ENCODE results near the gene RAD51B. TPM values are rescaled to one million over a fixed set of nuclear protein-coding genes. Genes with fewer than 3 reads are reported as not detected.

RAD51B gene
- polyA plus RNA-seq, 1 experiment: 6.6 TPM

- POLR2A ChIA-PET: interaction anchor here (0.6 kb wide), 1 partner anchor 51 kb away, joined by 3 read pairs; no protein-coding TSS in a partner anchor
- no peak for DNase-seq (ENCODE audit: low read depth, low spot score)
- Histone ChIP-seq H3K4me3 (ENCODE audit: low read depth, low read length) (no peak overlapping the region), H3K27me3 (ENCODE audit: control insufficient read depth, insufficient read depth, low read length) (no peaks in the 10 kb centered on the region), H3K27ac (ENCODE audit: low read depth, low read length) (no peak overlapping the region), H3K9me3 (ENCODE audit: control insufficient read depth, insufficient read depth, low read length) (peaks cover 8% of the 10 kb centered on the region; the same call in 1 of the 2 replicates)
- TF ChIP-seq, protein P1, sequence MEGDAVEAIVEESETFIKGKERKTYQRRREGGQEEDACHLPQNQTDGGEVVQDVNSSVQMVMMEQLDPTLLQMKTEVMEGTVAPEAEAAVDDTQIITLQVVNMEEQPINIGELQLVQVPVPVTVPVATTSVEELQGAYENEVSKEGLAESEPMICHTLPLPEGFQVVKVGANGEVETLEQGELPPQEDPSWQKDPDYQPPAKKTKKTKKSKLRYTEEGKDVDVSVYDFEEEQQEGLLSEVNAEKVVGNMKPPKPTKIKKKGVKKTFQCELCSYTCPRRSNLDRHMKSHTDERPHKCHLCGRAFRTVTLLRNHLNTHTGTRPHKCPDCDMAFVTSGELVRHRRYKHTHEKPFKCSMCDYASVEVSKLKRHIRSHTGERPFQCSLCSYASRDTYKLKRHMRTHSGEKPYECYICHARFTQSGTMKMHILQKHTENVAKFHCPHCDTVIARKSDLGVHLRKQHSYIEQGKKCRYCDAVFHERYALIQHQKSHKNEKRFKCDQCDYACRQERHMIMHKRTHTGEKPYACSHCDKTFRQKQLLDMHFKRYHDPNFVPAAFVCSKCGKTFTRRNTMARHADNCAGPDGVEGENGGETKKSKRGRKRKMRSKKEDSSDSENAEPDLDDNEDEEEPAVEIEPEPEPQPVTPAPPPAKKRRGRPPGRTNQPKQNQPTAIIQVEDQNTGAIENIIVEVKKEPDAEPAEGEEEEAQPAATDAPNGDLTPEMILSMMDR (IDR thresholded peaks at IDR 0.05; ENCODE audit: low read depth, low read length): no peak
- CTCF ChIA-PET: interaction anchor here (1.2 kb wide), 1 partner anchor 282 kb away, joined by 3 read pairs; no protein-coding TSS in a partner anchor
These were observed 751.6 kb downstream of the RAD51B start for GRCh38 chr14:68571114-68571591.

DNA sequence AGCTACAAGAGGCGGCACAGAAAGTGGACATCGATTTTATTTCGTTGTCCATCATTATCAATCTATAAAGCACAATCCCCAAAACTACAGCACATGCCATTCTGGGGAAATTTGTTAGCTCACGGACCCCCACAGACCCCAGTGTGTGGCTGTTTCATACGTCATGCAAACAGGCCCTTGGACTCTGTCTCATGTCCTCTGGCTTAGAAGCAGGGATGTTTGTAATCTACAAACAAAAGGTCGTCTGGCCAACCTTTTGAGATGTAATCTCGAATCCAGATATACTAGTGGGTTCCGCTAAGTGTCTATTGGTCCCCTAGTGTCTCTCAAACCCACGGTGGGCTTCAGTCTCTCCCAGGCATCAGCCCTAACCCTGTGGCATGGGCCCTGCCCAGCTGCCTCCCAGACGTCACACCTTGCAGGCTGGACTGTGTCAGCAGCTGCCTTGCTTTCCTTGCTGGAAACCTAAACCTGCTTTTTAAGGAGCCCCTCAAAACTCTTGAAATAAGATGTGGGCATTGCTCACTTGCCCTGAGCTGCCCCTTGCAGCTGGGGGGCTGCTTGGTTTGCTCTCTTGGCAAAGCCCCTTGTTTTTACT is 752.4 kb downstream of the RAD51B start:
- H3K9me3 ChIP-seq (ENCODE audit: control insufficient read depth, insufficient read depth, low read length): peaks cover 8% of the 10 kb centered on the region; the same call in 1 of the 2 replicates
- no peak overlapping the region for H3K27ac ChIP-seq (ENCODE audit: low read depth, low read length)
- POLR2A ChIA-PET: no interaction called here
- H3K4me3 ChIP-seq (ENCODE audit: low read depth, low read length): no peak overlapping the region
- CTCF ChIA-PET: interaction anchor here (0.6 kb wide), 1 partner anchor 229 kb away, joined by 4 read pairs; no protein-coding TSS in a partner anchor
- TF ChIP-seq, protein P1 (IDR thresholded peaks at IDR 0.05; ENCODE audit: low read depth, low read length): no peak
- H3K27me3 ChIP-seq (ENCODE audit: control insufficient read depth, insufficient read depth, low read length): no peaks in the 10 kb centered on the region
- DNase-seq (ENCODE audit: low read depth, low spot score): no peak

DNA sequence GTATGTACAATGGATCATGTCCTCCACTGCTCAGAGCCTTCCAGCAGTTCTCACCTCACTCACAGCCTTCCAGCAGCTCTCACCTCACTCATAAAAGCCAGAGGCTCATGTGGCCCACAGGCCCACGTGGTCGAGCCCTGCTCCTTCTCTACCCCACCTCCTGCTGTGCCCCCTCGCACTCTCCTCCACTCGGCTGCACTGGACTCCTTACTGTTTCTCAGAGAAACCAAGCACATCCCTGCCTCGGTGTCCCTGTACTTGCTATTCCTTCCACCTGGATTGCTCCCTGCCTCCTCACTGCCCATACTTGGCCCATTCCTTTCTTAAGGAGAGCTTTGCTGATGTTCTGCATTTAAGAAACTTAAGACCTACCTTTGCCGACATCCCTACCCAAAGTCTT is 753.5 kb downstream of the RAD51B start:
- H3K27me3 ChIP-seq (ENCODE audit: control insufficient read depth, insufficient read depth, low read length): no peaks in the 10 kb centered on the region
- H3K9me3 ChIP-seq (ENCODE audit: control insufficient read depth, insufficient read depth, low read length): peaks cover 8% of the 10 kb centered on the region; the same call in 1 of the 2 replicates
- H3K4me3 ChIP-seq (ENCODE audit: low read depth, low read length): no peak overlapping the region
- POLR2A ChIA-PET: no interaction called here
- TF ChIP-seq, protein P1 (IDR thresholded peaks at IDR 0.05; ENCODE audit: low read depth, low read length): no peak
- no peak overlapping the region for H3K27ac ChIP-seq (ENCODE audit: low read depth, low read length)
- CTCF ChIA-PET: interaction anchor here (2.1 kb wide), 1 partner anchor 244 kb away, joined by 6 read pairs; no protein-coding TSS in a partner anchor
- DNase-seq (ENCODE audit: low read depth, low spot score): no peak

- CTCF ChIA-PET: interaction anchor here (2.1 kb wide), 1 partner anchor 243 kb away, joined by 6 read pairs; no protein-coding TSS in a partner anchor
These were observed 754.1 kb downstream of the RAD51B start for GRCh38 chr14:68573722-68574121.

More at GRCh38 chr14:68573722-68574121, 754.1 kb downstream of the RAD51B start:
- Histone ChIP-seq H3K9me3 (ENCODE audit: control insufficient read depth, insufficient read depth, low read length) (peaks cover 8% of the 10 kb centered on the region; the same call in 1 of the 2 replicates), H3K27me3 (ENCODE audit: control insufficient read depth, insufficient read depth, low read length) (no peaks in the 10 kb centered on the region), H3K27ac (ENCODE audit: low read depth, low read length) (no peak overlapping the region), H3K4me3 (ENCODE audit: low read depth, low read length) (no peak overlapping the region)
- TF ChIP-seq, protein P1 (IDR thresholded peaks at IDR 0.05; ENCODE audit: low read depth, low read length): no peak
- DNase-seq (ENCODE audit: low read depth, low spot score): no peak
- POLR2A ChIA-PET: interaction anchor here (0.6 kb wide), 1 partner anchor 27 kb away, joined by 3 read pairs; no protein-coding TSS in a partner anchor

Data from AG04450 (cell line).